Lung (tissue), 16 donors: ENCODE measurements around the gene MX1. TPM values are rescaled to one million over a fixed set of nuclear protein-coding genes. Genes with fewer than 3 reads are reported as not detected.

Source experiments
- ATAC-seq: fragments of 200-7000 bp; cut with Tn5 transposase; one replicate; pipeline ENCODE4 v1.9.1; 2020; ENCODE audit warnings: moderate number of reproducible peaks; ENCODE audit not compliant: insufficient read depth, low FRiP score
- DNase-seq, 3 donors: peaks; one replicate each; pipeline ENCODE4 v3.0.0-alpha.2; 2013 to 2017
- H3K27ac ChIP-seq, 2 donors: one replicate each; pipeline ENCODE4 v1.5.1; 2013; ENCODE audit warnings: mild to moderate bottlenecking in 2 of 2, moderate library complexity in 2 of 2, control low read depth in 1 of 2, inconsistent platforms in 1 of 2, low read depth in 1 of 2, low read length in 1 of 2
- H3K27me3 ChIP-seq, 3 donors: one replicate each; pipeline ENCODE4 v1.5.1; 2013; ENCODE audit warnings: low read length in 2 of 3; ENCODE audit not compliant: control insufficient read depth in 3 of 3, insufficient read depth in 3 of 3
- H3K36me3 ChIP-seq, 4 donors: one replicate each; pipeline ENCODE4 v1.5.1; 2013; ENCODE audit warnings: low read length in 4 of 4, mild to moderate bottlenecking in 1 of 4, moderate library complexity in 1 of 4; ENCODE audit not compliant: control insufficient read depth in 4 of 4, insufficient read depth in 4 of 4
- H3K4me1 ChIP-seq, 5 donors: one replicate each; pipeline ENCODE4 v1.5.1; 2013; ENCODE audit warnings: low read length in 5 of 5, mild to moderate bottlenecking in 2 of 5, moderate library complexity in 1 of 5; ENCODE audit not compliant: control insufficient read depth in 5 of 5, insufficient read depth in 5 of 5
- H3K4me3 ChIP-seq: one replicate; pipeline ENCODE4 v1.5.1; 2013; ENCODE audit warnings: mild to moderate bottlenecking, control low read depth, moderate library complexity
- H3K9ac ChIP-seq, 2 donors: one replicate each; pipeline ENCODE4 v1.5.1; 2013; ENCODE audit warnings: low read length in 2 of 2, control low read depth in 1 of 2; ENCODE audit not compliant: insufficient read depth in 1 of 2
- H3K9me3 ChIP-seq, 4 donors: one replicate each; pipeline ENCODE4 v1.5.1; 2013; ENCODE audit warnings: low read length in 3 of 4, mild to moderate bottlenecking in 1 of 4, moderate library complexity in 1 of 4; ENCODE audit not compliant: control insufficient read depth in 4 of 4, insufficient read depth in 3 of 4
- CTCF ChIP-seq: IDR thresholded peaks from 2 replicates; pipeline ENCODE4 v1.5.1; 2012; ENCODE audit warnings: mild to moderate bottlenecking; ENCODE audit errors: control extremely low read depth, extremely low read depth
- WGBS, 2 donors: extraction: QIAGEN DNeasy Blood & Tissue Kit; methylation state at CpG; one replicate each; pipeline ENCODE4 v1.1.7; 2013; 5-methylcytosine and 5-hydroxymethylcytosine counted together
- long read RNA-seq, 5 donors: transcript quantifications; one replicate each; lab custom pipeline, GENCODE V29; 2026
- polyA plus RNA-seq, 2 donors: library from polyadenylated mRNA; stranded (reverse); fragments of 200-250 nt; gene quantifications; one replicate each; pipeline ENCODE4 v1.2.1, GENCODE V29; 2013
- total RNA-seq, 2 donors: library from RNA; depleted of rRNA in 1 of 2; stranded (reverse); fragments of >200 nt in 1 of 2; gene quantifications; one replicate each; pipeline ENCODE4 v1.2.1, GENCODE V29; 2014 to 2021
- donor health status: control.
- donor health status: control.
- donor health status: Bipolar disorder and iron deficiency.
- donor health status: healthy.
- donor health status: DM: yes; HTN: yes; CAD: no.

Gene MX1
- total RNA-seq = 10 to 100 TPM; 22.7 to 39.9 TPM
- 10 to 100 TPM; 18.9 to 43.5 TPM for polyA plus RNA-seq
- long read RNA-seq, donor 1 = 0 reads
- long read RNA-seq, donor 2 = 0 reads
- long read RNA-seq, donor 3 = 0 reads
- long read RNA-seq, donor 4 = 0 reads
- long read RNA-seq, donor 5 = 0 reads

- Histone ChIP-seq H3K27me3 (peaks cover 0 to 15% (median 13%) of the 10 kb centered on the region in 3 donors), H3K27ac (peak within 1 kb of the TSS; percentile 5 to 87), H3K9ac (no peak within 1 kb of the TSS), H3K4me3 (peak within 1 kb of the TSS; percentile 57), H3K36me3 (peaks cover 0 to 15% (median 0%) of the 10 kb centered on the region in 4 donors), H3K9me3 (no peaks in the 10 kb centered on the region), H3K4me1 (peaks cover 0 to 8% (median 5%) of the 10 kb centered on the region in 5 donors)
- DNase-seq (peak; percentile 42 to 60 (median 49)), ATAC-seq (peak; percentile 84)
- TF ChIP-seq CTCF = no peak
- WGBS, 2 donors = 1% methylated on average over 65 of the region's 65 CpGs
Measured at GRCh38 chr21:41425954-41426675, at the start of gene MX1. MX1 (plus strand) TSS chr21:41426239; CDS start chr21:41432071, 5,832 bp downstream.

GRCh38 chr21:41377715-41378114 lies 48.3 kb upstream of the MX1 start:
- Histone ChIP-seq H3K27ac (no peak overlapping the region), H3K4me3 (no peak overlapping the region), H3K27me3 (no peaks in the 10 kb centered on the region), H3K9me3 (peaks cover 0 to 3% (median under 1%) of the 10 kb centered on the region in 4 donors), H3K36me3 (peaks cover 0 to 25% (median 2%) of the 10 kb centered on the region in 4 donors), H3K9ac (no peak overlapping the region), H3K4me1 (no peaks in the 10 kb centered on the region)
- 90 to 96% methylated on average over 16 of the region's 16 CpGs for WGBS, 2 donors
- no peak for TF ChIP-seq CTCF
- ATAC-seq (no peak), DNase-seq (no peak)

- Histone ChIP-seq H3K4me1 (no peaks in the 10 kb centered on the region), H3K27me3 (no peaks in the 10 kb centered on the region), H3K36me3 (peaks cover 0 to 25% (median 2%) of the 10 kb centered on the region in 4 donors), H3K9ac (no peak overlapping the region), H3K27ac (no peak overlapping the region), H3K9me3 (peaks cover 0 to 3% (median under 1%) of the 10 kb centered on the region in 4 donors), H3K4me3 (no peak overlapping the region)
- no peak for DNase-seq
- no peak for TF ChIP-seq CTCF
- 86 to 89% methylated on average over 8 of the region's 8 CpGs for WGBS, 2 donors
- ATAC-seq = no peak
Measured at GRCh38 chr21:41378849-41379248, 47.2 kb upstream of the MX1 start.
